GM21367 (cell line): ENCODE measurements around the gene RPUSD1.
"Not testable (repeated sequence)": the region's sequence is repeated elsewhere in the genome, so short reads cannot be mapped to it uniquely, and the experiment has no call there.

Experiments
- ATAC-seq: cut with Tn5 transposase; IDR thresholded peaks from one replicate; pipeline ENCODE4 v1.9.1; 2021; ENCODE audit not compliant: unreplicated experiment

RPUSD1 gene

GRCh38 chr16:751152-752006 is 36.8 kb downstream of the RPUSD1 start:
- ATAC-seq, result no peak

GRCh38 chr16:750485-750884 is 37.7 kb downstream of the RPUSD1 start:
- ATAC-seq, result no peak

GRCh38 chr16:749010-749409 is 39.2 kb downstream of the RPUSD1 start:
- no peak for ATAC-seq

- ATAC-seq, result no peak
Measured at GRCh38 chr16:747978-748746, 40.0 kb downstream of the RPUSD1 start.

GRCh38 chr16:746637-747036 is 41.5 kb downstream of the RPUSD1 start:
- ATAC-seq, result no peak

- ATAC-seq, result no peak
Measured at GRCh38 chr16:745739-746138, 42.4 kb downstream of the RPUSD1 start.

- ATAC-seq, result no peak
Measured at GRCh38 chr16:743794-744500, 44.2 kb downstream of the RPUSD1 start.

- ATAC-seq, result not testable (repeated sequence)
Measured at GRCh38 chr16:742894-743293, 45.3 kb downstream of the RPUSD1 start.

- no peak for ATAC-seq
Measured at GRCh38 chr16:741986-742629, 46.1 kb downstream of the RPUSD1 start.

GRCh38 chr16:740764-741505 is 47.2 kb downstream of the RPUSD1 start, which contains the start of gene CIAO3:
TSS of gene CIAO3 (minus strand) at chr16:740997. CDS start at chr16:740985, 12 bp downstream.
- ATAC-seq, result peak; percentile 51

GRCh38 chr16:740459-740763 is 47.8 kb downstream of the RPUSD1 start:
- ATAC-seq, result peak; percentile 5

- no peak for ATAC-seq
Measured at GRCh38 chr16:739560-740458, 48.4 kb downstream of the RPUSD1 start.

- no peak for ATAC-seq
Measured at GRCh38 chr16:736936-737481, 51.2 kb downstream of the RPUSD1 start.

GRCh38 chr16:735982-736453 is 52.2 kb downstream of the RPUSD1 start:
- no peak for ATAC-seq

GRCh38 chr16:734981-735881 is 53.0 kb downstream of the RPUSD1 start:
- no peak for ATAC-seq
